ENCODE data around the gene MAFG.

The MAFG gene

GRCh38 chr17:81889602-81890001 is 37.9 kb downstream of the MAFG start:
- no peak for DNase-seq

GRCh38 chr17:81888988-81889595 is 38.4 kb downstream of the MAFG start:
- no peak for DNase-seq

GRCh38 chr17:81888105-81888987 is 39.2 kb downstream of the MAFG start:
- no peak for DNase-seq

DNA sequence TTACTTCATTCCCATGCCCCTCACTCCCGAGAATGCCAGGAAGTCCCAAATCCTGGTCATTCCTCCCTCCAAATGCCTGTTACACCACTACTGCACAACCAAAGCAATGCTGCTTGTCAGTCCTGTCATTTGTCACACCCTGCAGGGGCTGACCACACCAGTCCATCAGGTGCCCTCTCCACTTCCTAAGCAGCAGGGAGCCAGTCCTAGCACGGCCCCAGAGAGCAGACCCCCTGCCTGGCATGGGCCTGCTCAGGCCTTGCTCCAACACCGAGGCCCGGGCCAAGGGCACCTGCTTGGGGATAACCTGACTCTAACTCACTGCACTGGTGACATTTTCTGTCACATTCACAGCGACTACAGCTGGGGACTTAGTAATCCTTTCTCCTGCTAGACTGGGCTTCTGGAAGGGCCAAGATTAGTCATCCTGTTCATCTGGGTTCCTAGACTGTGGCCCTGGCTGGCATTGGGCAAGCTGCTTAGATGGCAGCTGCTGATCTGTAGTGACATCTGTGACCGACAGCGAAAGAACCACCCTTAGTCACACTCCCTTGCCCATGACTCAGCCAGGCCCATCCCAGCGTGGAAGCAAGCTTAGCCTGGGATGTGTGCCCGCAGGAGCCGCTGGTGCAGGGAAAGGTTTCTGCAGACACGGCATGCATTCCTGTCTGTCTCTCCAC is 41.5 kb downstream of the MAFG start:
- no peak for DNase-seq

DNA sequence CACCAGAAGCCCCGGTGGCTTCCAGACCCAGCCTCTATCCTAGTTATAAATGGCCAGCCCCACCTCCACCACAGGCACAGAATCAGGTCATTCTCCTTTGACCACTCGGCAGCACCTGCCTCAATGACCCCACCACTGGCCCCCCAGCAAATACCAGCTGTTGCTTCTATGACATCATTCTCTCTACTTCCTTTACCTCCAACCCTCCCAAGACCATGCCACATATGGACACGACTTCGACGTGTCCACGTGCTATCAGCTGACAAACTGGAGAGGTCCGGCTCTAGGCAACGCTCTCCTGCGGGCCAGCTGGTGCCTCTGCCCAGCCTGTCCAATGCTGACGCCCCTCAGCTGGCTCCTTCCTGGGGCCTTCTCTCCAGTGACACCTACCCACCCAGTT is 42.1 kb downstream of the MAFG start:
- no peak for DNase-seq

GRCh38 chr17:81884968-81885367 is 42.6 kb downstream of the MAFG start:
- DNase-seq = no peak

- no peak for DNase-seq
Observed at GRCh38 chr17:81884520-81884919, 43.0 kb downstream of the MAFG start.

DNA sequence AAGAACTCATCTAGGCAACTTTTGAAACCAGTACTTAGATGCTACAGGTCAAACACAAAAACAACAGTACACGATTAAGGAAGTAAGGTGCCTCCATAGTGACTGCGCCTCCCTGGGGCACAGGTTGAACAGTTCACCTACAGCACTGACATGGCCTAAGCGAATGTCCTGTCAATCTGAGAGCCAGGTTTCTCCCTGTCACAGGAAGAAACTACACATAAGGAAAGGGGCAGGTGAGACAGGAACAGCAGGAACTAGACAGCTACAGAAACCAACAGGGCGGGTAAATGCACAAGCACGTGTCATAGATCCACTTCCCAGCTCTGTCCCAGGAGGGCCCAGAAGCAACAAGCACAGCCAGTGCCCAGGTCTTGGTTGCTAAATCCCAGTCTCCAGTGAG is 48.4 kb downstream of the MAFG start:
- DNase-seq = no peak

DNA sequence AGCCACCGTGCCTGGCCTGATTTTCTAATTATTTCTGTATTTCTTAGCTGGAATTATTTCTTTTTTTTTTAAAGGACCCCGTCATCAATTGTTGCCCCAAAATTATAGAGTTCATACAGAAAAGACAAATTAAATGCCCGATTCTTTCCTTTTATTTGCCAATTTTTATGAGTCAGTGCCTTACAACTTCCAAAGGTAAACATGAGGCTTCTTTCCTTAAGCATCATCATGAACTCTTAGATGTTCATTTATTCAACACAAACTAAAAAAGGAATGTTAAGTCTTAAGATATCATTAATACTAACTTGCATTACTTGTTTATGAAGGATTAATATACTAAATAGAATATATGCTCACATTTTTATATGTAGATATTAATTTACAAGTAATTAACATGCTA is 49.2 kb downstream of the MAFG start:
- no peak for DNase-seq

DNA sequence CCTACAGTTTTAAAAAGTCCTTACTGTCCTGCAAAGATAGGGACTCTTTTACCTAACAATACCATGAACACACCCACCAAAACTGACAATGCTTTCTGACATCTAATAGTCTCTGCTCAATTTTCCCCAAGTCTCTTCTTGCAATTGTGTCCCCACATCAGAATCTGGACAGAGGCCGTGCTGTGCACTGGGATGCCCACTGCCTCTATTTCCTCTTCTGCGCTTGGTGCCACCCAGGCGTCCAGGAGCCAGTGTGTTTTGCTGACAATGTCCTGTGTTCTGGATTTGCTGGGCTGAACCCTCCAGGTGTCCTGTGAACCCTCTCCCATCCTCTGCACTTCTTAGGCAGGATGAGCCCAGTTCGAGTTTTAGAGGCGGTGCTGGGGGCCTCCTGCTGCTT is 50.0 kb downstream of the MAFG start:
- DNase-seq = no peak

- peak; percentile 86 for DNase-seq
Observed at GRCh38 chr17:81871387-81872230, 55.9 kb downstream of the MAFG start.

DNA sequence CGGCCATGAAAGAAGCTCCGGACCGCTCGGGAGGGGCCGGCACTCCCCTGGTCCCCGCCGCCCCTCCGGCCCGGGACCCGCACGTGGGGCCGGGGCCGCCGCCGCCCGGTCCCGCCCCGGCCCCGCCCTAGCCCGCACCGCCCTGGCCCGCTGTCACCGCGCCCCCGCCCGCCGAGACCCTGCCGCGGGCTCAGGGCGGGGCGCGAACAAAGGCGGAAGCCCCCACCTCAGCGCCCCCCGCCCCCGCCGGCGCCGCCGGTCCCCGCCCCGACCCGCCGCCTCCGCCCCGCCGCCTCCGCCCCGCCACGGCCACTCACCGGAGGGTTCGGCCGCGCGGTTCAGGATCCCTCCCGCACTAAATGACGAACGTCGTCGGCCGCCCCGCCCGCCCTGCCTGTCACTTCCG is 56.6 kb downstream of the MAFG start, which contains the start of gene ARHGDIA:
Gene ARHGDIA (minus strand): TSS at position 357 of the 406 bp plus-strand sequence. CDS start 1,407 bp downstream, outside the sequence.
- no peak for DNase-seq

DNA sequence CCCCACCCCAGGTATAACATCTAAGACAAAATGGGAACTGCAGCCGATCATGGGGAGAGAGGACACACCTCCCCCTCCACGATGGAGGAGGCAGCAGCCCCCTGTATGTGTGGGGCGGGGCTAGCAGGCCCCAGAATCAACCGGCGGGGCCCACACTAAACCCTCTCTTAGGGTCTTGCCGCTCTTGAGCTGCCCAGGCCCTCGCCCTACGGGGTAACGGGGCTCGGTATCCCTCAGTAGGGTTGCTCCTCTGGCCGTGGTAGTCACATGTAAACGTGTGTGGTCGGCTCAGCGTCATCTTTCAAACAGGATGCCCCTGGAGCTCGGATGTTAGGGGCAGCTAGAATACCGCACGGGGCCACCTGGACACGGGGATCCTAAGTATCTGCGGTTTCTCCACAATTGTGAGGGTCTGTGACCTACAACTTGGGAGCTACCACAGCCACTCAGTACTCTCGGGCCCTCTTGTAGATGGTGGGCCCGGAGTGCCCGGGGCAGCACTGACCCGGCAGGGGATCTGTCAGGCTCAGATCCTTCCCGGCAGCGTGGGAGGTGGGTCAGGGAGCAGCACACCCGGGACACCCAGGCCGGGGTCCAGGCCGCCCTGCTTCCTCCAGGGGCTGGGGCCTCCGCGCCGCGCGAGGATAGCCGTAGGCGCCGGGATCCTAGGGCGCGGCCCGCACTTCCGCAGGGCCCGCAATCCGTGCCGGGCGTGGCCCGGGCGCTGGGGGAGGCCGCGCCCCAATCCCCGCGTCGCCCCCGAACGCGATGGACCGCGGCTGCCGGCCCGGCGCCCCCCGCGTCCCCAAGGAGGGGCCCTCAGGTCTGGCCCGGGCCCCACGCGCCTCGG is 57.2 kb downstream of the MAFG start:
- DNase-seq = no peak

DNA sequence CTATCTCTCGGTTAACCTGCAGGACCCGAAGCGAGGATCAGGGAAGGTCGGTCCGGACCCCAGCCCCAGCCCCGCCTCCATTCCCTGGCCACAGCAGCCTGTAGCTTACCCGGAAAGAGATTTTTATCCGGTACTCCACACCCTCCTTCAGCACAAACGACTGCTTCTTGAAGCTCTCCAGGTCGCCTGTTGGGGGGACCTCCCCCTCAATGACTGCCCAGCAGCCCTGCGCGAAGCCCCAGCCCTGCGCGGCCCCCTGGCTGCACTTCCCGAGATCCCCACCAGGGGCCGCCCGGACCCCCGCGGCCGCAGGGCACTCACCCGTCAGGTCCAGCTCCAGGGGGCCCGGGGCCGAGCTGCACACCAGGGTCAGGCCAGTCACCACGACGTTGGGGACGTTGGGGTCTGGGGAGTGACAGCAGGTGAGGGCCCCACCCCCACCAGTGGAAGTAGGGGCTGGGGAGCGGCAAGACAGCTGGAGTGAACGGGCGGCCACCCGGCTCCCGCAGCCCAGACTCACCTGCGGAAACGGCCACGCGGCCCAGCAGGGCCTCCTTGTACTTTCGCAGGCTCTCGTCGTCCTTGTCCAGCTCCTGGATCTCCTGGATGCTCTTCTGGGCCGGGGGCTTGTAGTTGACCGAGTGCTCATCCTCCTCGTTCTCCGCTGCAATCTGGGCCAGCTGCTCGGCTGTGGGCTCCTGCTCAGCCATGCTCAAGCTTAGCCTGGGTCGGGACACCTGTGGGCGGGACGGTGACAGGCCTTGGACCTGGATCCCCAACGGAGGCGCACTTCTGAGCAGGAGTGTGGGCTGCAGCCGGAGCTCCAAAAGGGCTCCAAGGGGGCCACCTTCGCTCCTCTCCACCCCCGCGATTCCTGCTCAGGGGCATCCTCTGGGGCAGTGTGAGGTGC is 58.1 kb downstream of the MAFG start:
- no peak for DNase-seq

- no peak for DNase-seq
Observed at GRCh38 chr17:81868674-81869220, 58.8 kb downstream of the MAFG start.
